Measurements from ENCODE around the gene CFAP161.

CFAP161 gene

DNA sequence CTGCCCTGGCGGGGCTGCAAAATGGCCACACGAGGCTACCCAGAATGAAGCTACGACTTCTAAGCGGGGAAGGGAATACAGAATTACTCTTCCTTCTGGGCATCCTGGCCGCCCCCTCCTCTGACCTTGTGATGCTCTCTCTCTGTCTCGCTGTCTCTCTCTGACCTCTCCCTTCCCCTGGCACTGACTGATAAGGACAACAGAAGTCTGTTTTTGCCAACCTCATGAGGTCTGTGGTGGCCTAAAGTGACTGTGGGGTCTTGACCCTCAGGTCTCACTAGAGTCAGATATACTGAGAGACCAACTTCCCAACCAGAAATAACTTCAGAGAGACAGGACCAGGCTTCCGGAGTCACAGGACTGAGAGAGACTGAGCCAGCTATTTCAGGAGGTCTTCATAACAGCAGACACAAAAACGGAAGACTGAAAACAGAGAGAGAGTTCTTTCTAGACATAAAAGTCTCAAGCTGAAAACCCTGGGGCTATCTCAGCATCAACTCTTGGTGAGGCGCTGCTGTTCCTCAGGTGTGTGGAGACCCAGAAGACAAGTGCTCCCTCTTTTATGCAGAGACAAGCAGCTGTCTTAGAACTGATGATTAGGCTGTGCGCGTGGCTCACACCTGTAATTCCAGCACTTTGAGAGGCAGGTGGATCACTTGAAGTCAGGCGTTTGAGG, 38.2 kb upstream of the CFAP161 start:
- Histone ChIP-seq H3K9ac (ENCODE audit: low read length in 2 of 2) (no peak overlapping the region), H3K4me1 (ENCODE audit: control insufficient read depth, insufficient read depth, low read length) (peaks cover 5% of the 10 kb centered on the region), H3K27ac (ENCODE audit: low read length) (no peak overlapping the region), H3K27me3 (ENCODE audit: control insufficient read depth in 1 of 2, insufficient read depth in 2 of 2, low read length in 2 of 2) (peaks cover 0 to 3% of the 10 kb centered on the region in 2 donors), H3K4me3 (ENCODE audit: low read length in 2 of 2) (no peak overlapping the region), H3K36me3 (ENCODE audit: control insufficient read depth in 2 of 2, insufficient read depth in 2 of 2, low read length in 2 of 2) (no peaks in the 10 kb centered on the region), H3K9me3 (ENCODE audit: control insufficient read depth in 2 of 2, low read length in 2 of 2) (no peaks in the 10 kb centered on the region)

- Histone ChIP-seq H3K36me3 (ENCODE audit: control insufficient read depth in 2 of 2, insufficient read depth in 2 of 2, low read length in 2 of 2) (no peaks in the 10 kb centered on the region), H3K27me3 (ENCODE audit: control insufficient read depth in 1 of 2, insufficient read depth in 2 of 2, low read length in 2 of 2) (peaks cover 0 to 3% of the 10 kb centered on the region in 2 donors), H3K4me3 (ENCODE audit: low read length in 2 of 2) (no peak overlapping the region), H3K9ac (ENCODE audit: low read length in 2 of 2) (no peak overlapping the region), H3K4me1 (ENCODE audit: control insufficient read depth, insufficient read depth, low read length) (peaks cover 5% of the 10 kb centered on the region), H3K27ac (ENCODE audit: low read length) (no peak overlapping the region), H3K9me3 (ENCODE audit: control insufficient read depth in 2 of 2, low read length in 2 of 2) (no peaks in the 10 kb centered on the region)
Observed at GRCh38 chr15:81096398-81096797, 37.7 kb upstream of the CFAP161 start.

GRCh38 chr15:81097116-81097889, 36.8 kb upstream of the CFAP161 start:
- Histone ChIP-seq H3K36me3 (ENCODE audit: control insufficient read depth in 2 of 2, insufficient read depth in 2 of 2, low read length in 2 of 2) (no peaks in the 10 kb centered on the region), H3K27me3 (ENCODE audit: control insufficient read depth in 1 of 2, insufficient read depth in 2 of 2, low read length in 2 of 2) (peaks cover 0 to 3% of the 10 kb centered on the region in 2 donors), H3K27ac (ENCODE audit: low read length) (no peak overlapping the region), H3K4me1 (ENCODE audit: control insufficient read depth, insufficient read depth, low read length) (peaks cover under 1% of the 10 kb centered on the region), H3K9me3 (ENCODE audit: control insufficient read depth in 2 of 2, low read length in 2 of 2) (no peaks in the 10 kb centered on the region), H3K4me3 (ENCODE audit: low read length in 2 of 2) (no peak overlapping the region), H3K9ac (ENCODE audit: low read length in 2 of 2) (no peak overlapping the region)

- Histone ChIP-seq H3K27me3 (ENCODE audit: control insufficient read depth in 1 of 2, insufficient read depth in 2 of 2, low read length in 2 of 2) (peaks cover 0 to 3% of the 10 kb centered on the region in 2 donors), H3K27ac (ENCODE audit: low read length) (no peak overlapping the region), H3K4me3 (ENCODE audit: low read length in 2 of 2) (no peak overlapping the region), H3K9ac (ENCODE audit: low read length in 2 of 2) (no peak overlapping the region), H3K4me1 (ENCODE audit: control insufficient read depth, insufficient read depth, low read length) (no peaks in the 10 kb centered on the region), H3K36me3 (ENCODE audit: control insufficient read depth in 2 of 2, insufficient read depth in 2 of 2, low read length in 2 of 2) (no peaks in the 10 kb centered on the region), H3K9me3 (ENCODE audit: control insufficient read depth in 2 of 2, low read length in 2 of 2) (no peaks in the 10 kb centered on the region)
Observed at GRCh38 chr15:81097890-81098280, 36.2 kb upstream of the CFAP161 start.

DNA sequence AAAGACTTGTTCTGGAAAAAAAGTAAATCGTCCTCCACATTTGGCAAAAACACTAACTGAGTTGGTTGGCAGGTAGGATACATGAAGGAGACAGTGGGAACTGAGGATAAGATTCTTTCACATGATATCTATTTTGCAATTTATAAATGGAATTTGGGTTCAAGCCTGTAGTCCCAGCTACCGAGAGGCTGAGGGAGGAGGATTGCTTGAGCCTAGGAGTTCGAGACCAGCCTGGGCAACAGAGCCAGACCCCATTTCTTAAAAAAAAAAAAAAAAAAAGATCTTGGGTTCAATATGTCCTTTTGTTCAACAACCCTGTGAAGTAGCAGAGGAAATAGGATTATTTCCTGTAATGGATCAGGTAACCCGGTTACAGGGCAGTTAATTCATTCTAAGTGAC, 35.7 kb upstream of the CFAP161 start:
- Histone ChIP-seq H3K4me3 (ENCODE audit: low read length in 2 of 2) (no peak overlapping the region), H3K9ac (ENCODE audit: low read length in 2 of 2) (no peak overlapping the region), H3K4me1 (ENCODE audit: control insufficient read depth, insufficient read depth, low read length) (no peaks in the 10 kb centered on the region), H3K27ac (ENCODE audit: low read length) (no peak overlapping the region), H3K36me3 (ENCODE audit: control insufficient read depth in 2 of 2, insufficient read depth in 2 of 2, low read length in 2 of 2) (no peaks in the 10 kb centered on the region), H3K9me3 (ENCODE audit: control insufficient read depth in 2 of 2, low read length in 2 of 2) (no peaks in the 10 kb centered on the region), H3K27me3 (ENCODE audit: control insufficient read depth in 1 of 2, insufficient read depth in 2 of 2, low read length in 2 of 2) (peaks cover 0 to 3% of the 10 kb centered on the region in 2 donors)

GRCh38 chr15:81098861-81099651, 35.0 kb upstream of the CFAP161 start:
- Histone ChIP-seq H3K27ac (ENCODE audit: low read length) (no peak overlapping the region), H3K36me3 (ENCODE audit: control insufficient read depth in 2 of 2, insufficient read depth in 2 of 2, low read length in 2 of 2) (no peaks in the 10 kb centered on the region), H3K9me3 (ENCODE audit: control insufficient read depth in 2 of 2, low read length in 2 of 2) (no peaks in the 10 kb centered on the region), H3K4me3 (ENCODE audit: low read length in 2 of 2) (no peak overlapping the region), H3K27me3 (ENCODE audit: control insufficient read depth in 1 of 2, insufficient read depth in 2 of 2, low read length in 2 of 2) (peaks cover 0 to 3% of the 10 kb centered on the region in 2 donors), H3K9ac (ENCODE audit: low read length in 2 of 2) (no peak overlapping the region), H3K4me1 (ENCODE audit: control insufficient read depth, insufficient read depth, low read length) (no peaks in the 10 kb centered on the region)

- Histone ChIP-seq H3K36me3 (ENCODE audit: control insufficient read depth in 2 of 2, insufficient read depth in 2 of 2, low read length in 2 of 2) (no peaks in the 10 kb centered on the region), H3K9me3 (ENCODE audit: control insufficient read depth in 2 of 2, low read length in 2 of 2) (no peaks in the 10 kb centered on the region), H3K27ac (ENCODE audit: low read length) (no peak overlapping the region), H3K27me3 (ENCODE audit: control insufficient read depth in 1 of 2, insufficient read depth in 2 of 2, low read length in 2 of 2) (peaks cover 0 to 3% of the 10 kb centered on the region in 2 donors), H3K4me3 (ENCODE audit: low read length in 2 of 2) (no peak overlapping the region), H3K4me1 (ENCODE audit: control insufficient read depth, insufficient read depth, low read length) (no peaks in the 10 kb centered on the region), H3K9ac (ENCODE audit: low read length in 2 of 2) (no peak overlapping the region)
Observed at GRCh38 chr15:81101894-81102815, 31.9 kb upstream of the CFAP161 start.

DNA sequence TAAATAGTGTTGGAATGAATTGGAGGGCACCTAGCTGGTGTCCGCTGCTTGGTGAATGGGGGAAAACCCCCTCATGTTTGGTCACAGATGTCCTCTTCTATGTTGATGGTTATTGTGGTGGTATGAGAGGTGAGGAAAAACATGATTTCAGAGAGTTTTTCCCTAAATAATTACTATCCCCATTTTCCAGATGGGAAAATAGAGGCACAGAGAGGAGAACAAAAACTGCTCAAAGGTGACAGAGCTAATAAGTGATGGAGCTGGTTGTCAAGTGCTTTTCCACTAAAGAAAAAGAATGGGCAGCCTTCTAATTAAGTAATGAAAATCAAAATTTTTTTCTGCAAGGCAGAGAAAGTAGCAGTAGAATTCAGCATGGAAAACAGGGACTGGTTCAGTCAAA, 30.2 kb upstream of the CFAP161 start:
- Histone ChIP-seq H3K27me3 (ENCODE audit: control insufficient read depth in 1 of 2, insufficient read depth in 2 of 2, low read length in 2 of 2) (peaks cover 0 to 3% of the 10 kb centered on the region in 2 donors), H3K27ac (ENCODE audit: low read length) (no peak overlapping the region), H3K36me3 (ENCODE audit: control insufficient read depth in 2 of 2, insufficient read depth in 2 of 2, low read length in 2 of 2) (no peaks in the 10 kb centered on the region)

GRCh38 chr15:81105545-81105944, 28.5 kb upstream of the CFAP161 start:
- H3K27ac ChIP-seq (ENCODE audit: low read length): no peak overlapping the region

More for the DNA sequence above, 30.2 kb upstream of the CFAP161 start:
- H3K4me1 ChIP-seq (ENCODE audit: control insufficient read depth, insufficient read depth, low read length): no peaks in the 10 kb centered on the region
- no peak overlapping the region for H3K4me3 ChIP-seq (ENCODE audit: low read length in 2 of 2)
- no peak overlapping the region for H3K9ac ChIP-seq (ENCODE audit: low read length in 2 of 2)
- no peaks in the 10 kb centered on the region for H3K9me3 ChIP-seq (ENCODE audit: control insufficient read depth in 2 of 2, low read length in 2 of 2)

DNA sequence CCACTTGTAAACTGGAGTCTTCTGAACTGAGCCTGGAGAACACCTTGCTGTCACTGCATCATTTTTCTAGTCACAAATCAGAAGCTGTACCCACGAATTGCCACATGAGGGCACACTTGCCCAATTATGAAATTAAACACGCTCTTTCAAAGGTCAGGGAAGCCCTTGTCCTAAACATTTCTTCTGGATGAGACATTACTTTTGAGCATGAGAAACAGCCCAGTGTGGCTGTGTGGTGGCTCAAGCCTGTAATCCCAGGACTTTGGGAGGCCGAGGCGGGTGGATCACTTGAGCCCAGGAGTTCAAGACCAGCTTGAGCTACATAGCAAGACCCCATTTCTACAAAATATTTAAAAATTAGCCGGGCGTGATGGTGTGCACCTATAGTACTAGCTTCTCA, 27.5 kb upstream of the CFAP161 start:
- H3K27ac ChIP-seq (ENCODE audit: low read length): no peak overlapping the region
- H3K9ac ChIP-seq (ENCODE audit: low read length in 2 of 2): no peak overlapping the region
- no peaks in the 10 kb centered on the region for H3K9me3 ChIP-seq (ENCODE audit: control insufficient read depth in 2 of 2, low read length in 2 of 2)
- H3K27me3 ChIP-seq (ENCODE audit: control insufficient read depth in 1 of 2, insufficient read depth in 2 of 2, low read length in 2 of 2): no peaks in the 10 kb centered on the region
- no peaks in the 10 kb centered on the region for H3K36me3 ChIP-seq (ENCODE audit: control insufficient read depth in 2 of 2, insufficient read depth in 2 of 2, low read length in 2 of 2)
- no peak overlapping the region for H3K4me3 ChIP-seq (ENCODE audit: low read length in 2 of 2)
- no peaks in the 10 kb centered on the region for H3K4me1 ChIP-seq (ENCODE audit: control insufficient read depth, insufficient read depth, low read length)

More at GRCh38 chr15:81105545-81105944, 28.5 kb upstream of the CFAP161 start:
- H3K4me1 ChIP-seq (ENCODE audit: control insufficient read depth, insufficient read depth, low read length): no peaks in the 10 kb centered on the region
- no peaks in the 10 kb centered on the region for H3K27me3 ChIP-seq (ENCODE audit: control insufficient read depth in 1 of 2, insufficient read depth in 2 of 2, low read length in 2 of 2)
- H3K4me3 ChIP-seq (ENCODE audit: low read length in 2 of 2): no peak overlapping the region
- no peak overlapping the region for H3K9ac ChIP-seq (ENCODE audit: low read length in 2 of 2)
- H3K9me3 ChIP-seq (ENCODE audit: control insufficient read depth in 2 of 2, low read length in 2 of 2): no peaks in the 10 kb centered on the region
- H3K36me3 ChIP-seq (ENCODE audit: control insufficient read depth in 2 of 2, insufficient read depth in 2 of 2, low read length in 2 of 2): no peaks in the 10 kb centered on the region

All from stomach smooth muscle (tissue), 2 donors.